HepG2 (cell line): ENCODE measurements around the gene COBLL1. TPM values are rescaled to one million over a fixed set of nuclear protein-coding genes. Genes with fewer than 3 reads are reported as not detected.

Source experiments
- AKNA ChIP-seq: sonication (generic); formaldehyde crosslinking; IDR thresholded peaks from 2 replicates; pipeline ENCODE4 v1.4.0; 2020; ENCODE audit warnings: missing genetic modification reagents, borderline replicate concordance
- ATF4 ChIP-seq, 2 experiments: fragments of 450-650 bp in 1 of 2; sonication (generic) in 1 of 2; formaldehyde crosslinking; IDR thresholded peaks; 2 replicates each; pipeline versions ENCODE4 v1.5.0 to v1.8.0; 2020 to 2022; ENCODE audit warnings: mild to moderate bottlenecking in 1 of 2, missing genetic modification reagents in 1 of 2
- DMAP1 ChIP-seq: IDR thresholded peaks from 2 replicates; pipeline ENCODE4 v1.6.1; 2016
- FOXK2 ChIP-seq: fragments of 450-650 bp; IDR thresholded peaks from 2 replicates; pipeline ENCODE4 v1.6.1; 2016
- HOXA9 ChIP-seq: sonication (generic); formaldehyde crosslinking; IDR thresholded peaks from 2 replicates; pipeline ENCODE4 v1.8.1; 2022; ENCODE audit warnings: missing genetic modification reagents, mild to moderate bottlenecking, moderate library complexity, borderline replicate concordance
- MLX ChIP-seq: IDR thresholded peaks from 2 replicates; pipeline ENCODE4 v1.6.1; 2016
- MYNN ChIP-seq: sonication (generic); formaldehyde crosslinking; IDR thresholded peaks from 2 replicates; pipeline ENCODE4 v1.4.0; 2020; ENCODE audit warnings: mild to moderate bottlenecking, low read depth, missing genetic modification reagents
- MYPOP ChIP-seq: sonication (generic); formaldehyde crosslinking; IDR thresholded peaks from 2 replicates; pipeline ENCODE4 v1.8.1; 2023; ENCODE audit warnings: mild to moderate bottlenecking, moderate library complexity, missing genetic modification reagents
- PRPF4 ChIP-seq: fragments of 200-400 bp; formaldehyde crosslinking; IDR thresholded peaks from 2 replicates; pipeline ENCODE4 v1.6.1; 2016; ENCODE audit warnings: low read length, low read depth; ENCODE audit not compliant: poor library complexity, severe bottlenecking
- SIX1 ChIP-seq: sonication (generic); formaldehyde crosslinking; IDR thresholded peaks from 2 replicates; pipeline ENCODE4 v1.4.0; 2020; ENCODE audit warnings: missing genetic modification reagents, borderline replicate concordance
- SNAPC5 ChIP-seq: sonication (generic); formaldehyde crosslinking; IDR thresholded peaks from 2 replicates; pipeline ENCODE4 v1.8.1; 2023; ENCODE audit warnings: mild to moderate bottlenecking, missing genetic modification reagents, borderline replicate concordance
- TBL1XR1 ChIP-seq: fragments of 150-350 bp; IDR thresholded peaks from 2 replicates; pipeline ENCODE4 v1.6.1; 2014; ENCODE audit warnings: borderline replicate concordance, low read length; ENCODE audit not compliant: partially characterized antibody
- TCF12 ChIP-seq, 2 experiments: fragments of 450-650 bp in 1 of 2; sonication (generic) in 1 of 2; formaldehyde crosslinking in 1 of 2; IDR thresholded peaks; 2 replicates each; pipeline versions ENCODE4 v1.6.1 to v1.8.0; 2017 to 2022; ENCODE audit warnings: antibody characterized with exemption in 1 of 2, mild to moderate bottlenecking in 1 of 2, missing genetic modification reagents in 1 of 2, moderate library complexity in 1 of 2
- YEATS2 ChIP-seq: sonication (generic); formaldehyde crosslinking; IDR thresholded peaks from 2 replicates; pipeline ENCODE4 v1.4.0; 2020; ENCODE audit warnings: missing genetic modification reagents, borderline replicate concordance
- ZBTB10 ChIP-seq: sonication (generic); formaldehyde crosslinking; IDR thresholded peaks from 2 replicates; pipeline ENCODE4 v1.4.0; 2020; ENCODE audit warnings: missing genetic modification reagents, borderline replicate concordance
- ZNF17 ChIP-seq: sonication (generic); formaldehyde crosslinking; IDR thresholded peaks from 2 replicates; pipeline ENCODE4 v1.5.0; 2020; ENCODE audit warnings: mild to moderate bottlenecking, missing genetic modification reagents
- ZNF292 ChIP-seq: sonication (generic); formaldehyde crosslinking; IDR thresholded peaks from 2 replicates; pipeline ENCODE4 v1.8.1; 2022; ENCODE audit warnings: mild to moderate bottlenecking, low read depth, missing genetic modification reagents, borderline replicate concordance
- ZNF543 ChIP-seq: sonication (generic); formaldehyde crosslinking; IDR thresholded peaks from 2 replicates; pipeline ENCODE4 v1.4.0; 2020; ENCODE audit warnings: mild to moderate bottlenecking, missing genetic modification reagents
- ZNF761 ChIP-seq: sonication (generic); formaldehyde crosslinking; conservative IDR thresholded peaks from 2 replicates; pipeline ENCODE4 v1.4.0; 2020; ENCODE audit warnings: mild to moderate bottlenecking, missing genetic modification reagents
- ZNF816 ChIP-seq: sonication (generic); formaldehyde crosslinking; IDR thresholded peaks from 2 replicates; pipeline ENCODE4 v1.8.0; 2022; ENCODE audit warnings: missing genetic modification reagents, mild to moderate bottlenecking, borderline replicate concordance
- polyA plus RNA-seq, 8 experiments: library from polyadenylated mRNA; depleted of rRNA in 3 of 8; stranded (reverse) in 7 of 8; unstranded in 1 of 8; fragments of >200 nt; fragmentation: Illumina TruSeq in 4 of 8; extraction: Trizol in 4 of 8; gene quantifications; 2 replicates each; pipeline versions ENCODE4 v1.2.1 to v1.2.3, GENCODE V29; 2011 to 2016; ENCODE audit warnings: low read depth in 4 of 8, missing spikeins in 1 of 8, mixed read lengths in 1 of 8; ENCODE audit not compliant: insufficient read depth in 1 of 8
- total RNA-seq, 5 experiments: library from RNA; depleted of rRNA; stranded (reverse); fragments of >200 nt; fragmentation: Illumina TruSeq; extraction: Trizol; gene quantifications; 2 replicates each; pipeline ENCODE4 v1.2.3, GENCODE V29; 2016; ENCODE audit warnings: low read depth in 1 of 5

The COBLL1 gene
- total and polyA plus RNA-seq, 2 of the 13 experiments (the other 11 are each of a cell fraction or from before 2014, with no cell fraction given), result 32.6 to 86.8 TPM

GRCh38 chr2:164711766-164712138 is 129.9 kb downstream of the COBLL1 start (continued):
- TF ChIP-seq AKNA, result no peak
- TF ChIP-seq PRPF4, result no peak
- TF ChIP-seq DMAP1, result no peak
- TF ChIP-seq ZBTB10 (CRISPR knock-in tag), result no peak
- no peak for TF ChIP-seq TBL1XR1
- TF ChIP-seq MLX, result no peak
- TF ChIP-seq ATF4 (CRISPR knock-in tag; IDR thresholded peaks at IDR 0.05), result no peak
- no peak for TF ChIP-seq ZNF816 (CRISPR knock-in tag)
- no peak for TF ChIP-seq SNAPC5 (CRISPR knock-in tag)
- no peak for TF ChIP-seq ZNF761 (CRISPR knock-in tag)
- no peak for TF ChIP-seq FOXK2
- no peak for TF ChIP-seq ZNF17
- no peak for TF ChIP-seq ZNF543 (CRISPR knock-in tag)
- TF ChIP-seq YEATS2 (CRISPR knock-in tag), result no peak
- TF ChIP-seq TCF12 (IDR thresholded peaks at IDR 0.05), result no peak
- peak; percentile 19; the same call in 1 of the 2 replicates for TF ChIP-seq TCF12 (CRISPR knock-in tag; IDR thresholded peaks at IDR 0.05)
- TF ChIP-seq HOXA9 (CRISPR knock-in tag), result no peak
- TF ChIP-seq MYNN (CRISPR knock-in tag), result no peak
- no peak; the same call in 1 of the 2 replicates for TF ChIP-seq MYPOP (CRISPR knock-in tag)
- peak; percentile 72; the same call in 1 of the 2 replicates for TF ChIP-seq SIX1
- TF ChIP-seq ZNF292 (CRISPR knock-in tag), result no peak
